A549 (cell line): Measurements from ENCODE around the gene ZFP62.

Experiments used
- BHLHE40 ChIP-seq: IDR thresholded peaks from 2 replicates; pipeline ENCODE4 v1.6.1; 2012; ENCODE audit warnings: low read depth, low read length, inconsistent platforms
- CBX2 ChIP-seq: fragments of 200-600 bp; sonication (generic); IDR thresholded peaks from 2 replicates; pipeline ENCODE4 v1.6.1; 2016; ENCODE audit warnings: low read depth, mild to moderate bottlenecking, borderline replicate concordance
- CBX8 ChIP-seq: fragments of 200-600 bp; sonication (generic); IDR thresholded peaks from 2 replicates; pipeline ENCODE4 v1.6.1; 2016
- JUNB ChIP-seq: fragments of >200 bp; sonication (Bioruptor Twin); formaldehyde crosslinking; IDR thresholded peaks from 2 replicates; pipeline ENCODE4 v1.6.1; 2016
- KDM1A ChIP-seq: fragments of 200-600 bp; sonication (generic); IDR thresholded peaks from 2 replicates; pipeline ENCODE4 v1.6.1; 2016; ENCODE audit warnings: low read depth, mild to moderate bottlenecking
- MAZ ChIP-seq: fragments of 150-350 bp; IDR thresholded peaks from 2 replicates; pipeline ENCODE4 v1.6.1; 2014; ENCODE audit warnings: antibody characterized with exemption, low read depth, low read length, borderline replicate concordance
- RAD21 ChIP-seq, 2 experiments: fragments of >200 bp in 1 of 2; sonication (Bioruptor Twin) in 1 of 2; formaldehyde crosslinking in 1 of 2; IDR thresholded peaks in 1 of 2; conservative IDR thresholded peaks in 1 of 2; 2 replicates in 1 of 2; 3 replicates in 1 of 2; pipeline ENCODE4 v1.6.1; 2012 to 2018; ENCODE audit warnings: inconsistent platforms in 1 of 2
- RARB ChIP-seq: fragments of 250-450 bp; sonication (Bioruptor Pico); IDR thresholded peaks from 2 replicates; pipeline ENCODE4 v1.8.0; 2021; ENCODE audit warnings: mild to moderate bottlenecking, moderate library complexity
- RCOR1 ChIP-seq: fragments of 150-350 bp; IDR thresholded peaks from 2 replicates; pipeline ENCODE4 v1.6.1; 2014; ENCODE audit warnings: antibody characterized with exemption, low read length, low read depth
- TF ChIP-seq, protein P1 (sequence below): fragments of >200 bp; sonication (Bioruptor Twin); formaldehyde crosslinking; IDR thresholded peaks from 3 replicates; pipeline ENCODE4 v1.5.1; 2016
- TF ChIP-seq, protein P2 (sequence below): fragments of 450-650 bp; IDR thresholded peaks from 2 replicates; pipeline ENCODE4 v1.6.1; 2014; ENCODE audit warnings: antibody characterized with exemption
- TF ChIP-seq, protein P3 (sequence below): fragments of >200 bp; sonication (Bioruptor Twin); formaldehyde crosslinking; IDR thresholded peaks from 2 replicates; pipeline ENCODE4 v1.6.1; 2016
- TF ChIP-seq, protein P4 (sequence below): IDR thresholded peaks from 2 replicates; pipeline ENCODE4 v1.6.1; 2012
- TF ChIP-seq, protein P5 (sequence below): fragments of 200-600 bp; sonication (generic); IDR thresholded peaks from 2 replicates; pipeline ENCODE4 v1.6.1; 2016; ENCODE audit warnings: antibody characterized with exemption, mild to moderate bottlenecking, moderate library complexity

DNA sequence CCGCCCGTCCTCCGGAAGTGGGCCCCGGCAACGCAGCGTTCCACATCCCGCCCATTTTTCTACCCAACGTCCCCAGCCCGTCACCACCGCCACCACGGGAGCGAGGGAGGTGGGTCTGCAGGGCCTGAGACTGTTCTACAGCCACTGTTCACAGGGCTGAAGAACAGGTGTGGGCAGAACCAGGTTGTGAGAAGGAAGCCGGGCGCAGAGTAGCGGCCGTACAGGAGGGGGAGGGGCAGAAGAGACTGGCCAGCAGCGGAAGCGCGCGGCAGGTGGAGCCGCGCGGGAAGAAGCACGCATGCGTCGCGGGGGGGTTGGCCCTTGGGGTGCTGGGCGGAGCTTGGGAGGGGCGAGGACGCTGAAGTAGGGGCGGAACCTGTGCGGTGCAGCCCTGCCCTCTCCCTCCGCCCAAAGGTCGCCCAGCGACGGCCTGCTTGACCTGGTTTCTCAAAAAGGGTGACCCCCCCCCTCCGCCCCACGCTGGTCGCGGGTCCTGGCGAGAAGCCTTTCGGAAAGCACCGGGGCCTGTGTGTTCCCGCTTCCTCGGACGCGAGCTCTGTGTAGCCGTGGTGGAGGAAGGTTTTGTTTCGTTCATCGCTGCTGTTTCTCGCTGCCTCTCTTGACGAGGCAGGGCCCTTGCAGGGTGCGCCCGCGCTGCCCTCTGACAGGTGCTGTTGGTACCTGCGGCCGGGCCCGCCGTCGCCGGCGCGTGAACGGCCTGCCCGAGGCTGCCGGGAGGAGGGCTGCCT is 50.7 kb downstream of the ZFP62 start:
- TF ChIP-seq, protein P1, sequence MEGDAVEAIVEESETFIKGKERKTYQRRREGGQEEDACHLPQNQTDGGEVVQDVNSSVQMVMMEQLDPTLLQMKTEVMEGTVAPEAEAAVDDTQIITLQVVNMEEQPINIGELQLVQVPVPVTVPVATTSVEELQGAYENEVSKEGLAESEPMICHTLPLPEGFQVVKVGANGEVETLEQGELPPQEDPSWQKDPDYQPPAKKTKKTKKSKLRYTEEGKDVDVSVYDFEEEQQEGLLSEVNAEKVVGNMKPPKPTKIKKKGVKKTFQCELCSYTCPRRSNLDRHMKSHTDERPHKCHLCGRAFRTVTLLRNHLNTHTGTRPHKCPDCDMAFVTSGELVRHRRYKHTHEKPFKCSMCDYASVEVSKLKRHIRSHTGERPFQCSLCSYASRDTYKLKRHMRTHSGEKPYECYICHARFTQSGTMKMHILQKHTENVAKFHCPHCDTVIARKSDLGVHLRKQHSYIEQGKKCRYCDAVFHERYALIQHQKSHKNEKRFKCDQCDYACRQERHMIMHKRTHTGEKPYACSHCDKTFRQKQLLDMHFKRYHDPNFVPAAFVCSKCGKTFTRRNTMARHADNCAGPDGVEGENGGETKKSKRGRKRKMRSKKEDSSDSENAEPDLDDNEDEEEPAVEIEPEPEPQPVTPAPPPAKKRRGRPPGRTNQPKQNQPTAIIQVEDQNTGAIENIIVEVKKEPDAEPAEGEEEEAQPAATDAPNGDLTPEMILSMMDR: no peak
- TF ChIP-seq, protein P2, sequence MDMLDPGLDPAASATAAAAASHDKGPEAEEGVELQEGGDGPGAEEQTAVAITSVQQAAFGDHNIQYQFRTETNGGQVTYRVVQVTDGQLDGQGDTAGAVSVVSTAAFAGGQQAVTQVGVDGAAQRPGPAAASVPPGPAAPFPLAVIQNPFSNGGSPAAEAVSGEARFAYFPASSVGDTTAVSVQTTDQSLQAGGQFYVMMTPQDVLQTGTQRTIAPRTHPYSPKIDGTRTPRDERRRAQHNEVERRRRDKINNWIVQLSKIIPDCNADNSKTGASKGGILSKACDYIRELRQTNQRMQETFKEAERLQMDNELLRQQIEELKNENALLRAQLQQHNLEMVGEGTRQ: no peak
- TF ChIP-seq CBX8 (no peak), RARB (CRISPR knock-in tag) (no peak), CBX2 (no peak), MAZ (no peak), RCOR1 (no peak), JUNB (no peak), KDM1A (no peak), RAD21 (conservative IDR thresholded peaks at IDR 0.05 in 1 of 2, IDR thresholded peaks at IDR 0.05 in 1 of 2) (no peak), BHLHE40 (no peak)
- TF ChIP-seq, protein P3, sequence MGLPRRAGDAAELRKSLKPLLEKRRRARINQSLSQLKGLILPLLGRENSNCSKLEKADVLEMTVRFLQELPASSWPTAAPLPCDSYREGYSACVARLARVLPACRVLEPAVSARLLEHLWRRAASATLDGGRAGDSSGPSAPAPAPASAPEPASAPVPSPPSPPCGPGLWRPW: no peak
- TF ChIP-seq, protein P4, sequence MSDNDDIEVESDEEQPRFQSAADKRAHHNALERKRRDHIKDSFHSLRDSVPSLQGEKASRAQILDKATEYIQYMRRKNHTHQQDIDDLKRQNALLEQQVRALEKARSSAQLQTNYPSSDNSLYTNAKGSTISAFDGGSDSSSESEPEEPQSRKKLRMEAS: peak; percentile 86
- TF ChIP-seq, protein P5, sequence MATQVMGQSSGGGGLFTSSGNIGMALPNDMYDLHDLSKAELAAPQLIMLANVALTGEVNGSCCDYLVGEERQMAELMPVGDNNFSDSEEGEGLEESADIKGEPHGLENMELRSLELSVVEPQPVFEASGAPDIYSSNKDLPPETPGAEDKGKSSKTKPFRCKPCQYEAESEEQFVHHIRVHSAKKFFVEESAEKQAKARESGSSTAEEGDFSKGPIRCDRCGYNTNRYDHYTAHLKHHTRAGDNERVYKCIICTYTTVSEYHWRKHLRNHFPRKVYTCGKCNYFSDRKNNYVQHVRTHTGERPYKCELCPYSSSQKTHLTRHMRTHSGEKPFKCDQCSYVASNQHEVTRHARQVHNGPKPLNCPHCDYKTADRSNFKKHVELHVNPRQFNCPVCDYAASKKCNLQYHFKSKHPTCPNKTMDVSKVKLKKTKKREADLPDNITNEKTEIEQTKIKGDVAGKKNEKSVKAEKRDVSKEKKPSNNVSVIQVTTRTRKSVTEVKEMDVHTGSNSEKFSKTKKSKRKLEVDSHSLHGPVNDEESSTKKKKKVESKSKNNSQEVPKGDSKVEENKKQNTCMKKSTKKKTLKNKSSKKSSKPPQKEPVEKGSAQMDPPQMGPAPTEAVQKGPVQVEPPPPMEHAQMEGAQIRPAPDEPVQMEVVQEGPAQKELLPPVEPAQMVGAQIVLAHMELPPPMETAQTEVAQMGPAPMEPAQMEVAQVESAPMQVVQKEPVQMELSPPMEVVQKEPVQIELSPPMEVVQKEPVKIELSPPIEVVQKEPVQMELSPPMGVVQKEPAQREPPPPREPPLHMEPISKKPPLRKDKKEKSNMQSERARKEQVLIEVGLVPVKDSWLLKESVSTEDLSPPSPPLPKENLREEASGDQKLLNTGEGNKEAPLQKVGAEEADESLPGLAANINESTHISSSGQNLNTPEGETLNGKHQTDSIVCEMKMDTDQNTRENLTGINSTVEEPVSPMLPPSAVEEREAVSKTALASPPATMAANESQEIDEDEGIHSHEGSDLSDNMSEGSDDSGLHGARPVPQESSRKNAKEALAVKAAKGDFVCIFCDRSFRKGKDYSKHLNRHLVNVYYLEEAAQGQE: no peak
